ENCODE measurements around the gene TMEM185B. TPM values are rescaled to one million over a fixed set of nuclear protein-coding genes. Genes with fewer than 3 reads are reported as not detected.

Gene TMEM185B
- total and polyA plus RNA-seq, 3 experiments from 2014 or later: 22.9 to 33.5 (median 32.3) TPM

GRCh38 chr2:120250640-120251039, 27.4 kb upstream of the TMEM185B start:
- Mint-ChIP-seq H3K27ac (peak overlapping the region in 1 of 8 donors; percentile 35), H3K9me3 (no peaks in the 10 kb centered on the region), H3K4me1 (peaks cover 22 to 34% (median 33%) of the 10 kb centered on the region in 3 donors), H3K27me3 (peaks cover 18 to 22% of the 10 kb centered on the region in 2 donors), H3K4me3 (peak overlapping the region in 1 of 7 donors; percentile 30), H3K36me3 (peaks cover 0 to 10% (median 0%) of the 10 kb centered on the region in 3 donors)
- POLR2A ChIA-PET: interaction anchor here (3.4 kb wide), 1 partner anchor 18 kb away, joined by 23 read pairs; no protein-coding TSS in a partner anchor
- CTCF ChIA-PET: no interaction called here
- no peak for DNase-seq
- peaks cover 21% of the 10 kb centered on the region for H3K4me1 ChIP-seq (ENCODE audit: insufficient read depth, low read length)
- H3K36me3 ChIP-seq (ENCODE audit: insufficient read depth, low read length): no peaks in the 10 kb centered on the region
- H3K4me3 ChIP-seq (ENCODE audit: low read length): no peak overlapping the region
- no peak overlapping the region for H3K27ac ChIP-seq (ENCODE audit: low read depth, low read length)
- no peaks in the 10 kb centered on the region for H3K27me3 ChIP-seq (ENCODE audit: insufficient read depth, low read length, poor library complexity, severe bottlenecking)
- no peaks in the 10 kb centered on the region for H3K9me3 ChIP-seq (ENCODE audit: low read length)

GRCh38 chr2:120247851-120248250, 24.7 kb upstream of the TMEM185B start:
- H3K9me3 Mint-ChIP-seq: no peaks in the 10 kb centered on the region
- H3K4me1 Mint-ChIP-seq: peaks cover 5 to 10% (median 10%) of the 10 kb centered on the region in 3 donors
- Histone ChIP-seq H3K9me3 (ENCODE audit: low read length) (no peaks in the 10 kb centered on the region), H3K36me3 (ENCODE audit: insufficient read depth, low read length) (no peaks in the 10 kb centered on the region), H3K4me3 (ENCODE audit: low read length) (no peak overlapping the region), H3K4me1 (ENCODE audit: insufficient read depth, low read length) (peaks cover 9% of the 10 kb centered on the region), H3K27me3 (ENCODE audit: insufficient read depth, low read length, poor library complexity, severe bottlenecking) (no peaks in the 10 kb centered on the region), H3K27ac (ENCODE audit: low read depth, low read length) (no peak overlapping the region)
- DNase-seq: no peak
- peaks cover 18 to 22% of the 10 kb centered on the region in 2 donors for H3K27me3 Mint-ChIP-seq
- H3K27ac Mint-ChIP-seq: no peak overlapping the region
- POLR2A ChIA-PET: no interaction called here
- no peak overlapping the region for H3K4me3 Mint-ChIP-seq
- CTCF ChIA-PET: interaction anchor here (1.3 to 1.4 kb wide), 3 partner anchors 15 to 73 kb away, joined by 3 to 6 read pairs (median 4); no protein-coding TSS in a partner anchor
- H3K36me3 Mint-ChIP-seq: peaks cover 0 to 6% (median 4%) of the 10 kb centered on the region in 3 donors

GRCh38 chr2:120246546-120247300, 23.5 kb upstream of the TMEM185B start:
- POLR2A ChIA-PET: no interaction called here
- Histone ChIP-seq H3K9me3 (ENCODE audit: low read length) (no peaks in the 10 kb centered on the region), H3K27ac (ENCODE audit: low read depth, low read length) (no peak overlapping the region), H3K4me1 (ENCODE audit: insufficient read depth, low read length) (peaks cover 5% of the 10 kb centered on the region), H3K4me3 (ENCODE audit: low read length) (no peak overlapping the region), H3K36me3 (ENCODE audit: insufficient read depth, low read length) (no peaks in the 10 kb centered on the region), H3K27me3 (ENCODE audit: insufficient read depth, low read length, poor library complexity, severe bottlenecking) (no peaks in the 10 kb centered on the region)
- DNase-seq: no peak
- Mint-ChIP-seq H3K27me3 (peaks cover 18 to 22% of the 10 kb centered on the region in 2 donors), H3K27ac (peak overlapping the region in 2 of 8 donors; percentile 7 to 59), H3K4me3 (no peak overlapping the region), H3K9me3 (no peaks in the 10 kb centered on the region), H3K36me3 (peaks cover 0 to 4% (median 0%) of the 10 kb centered on the region in 3 donors), H3K4me1 (peaks cover 1 to 3% (median 2%) of the 10 kb centered on the region in 3 donors)
- CTCF ChIA-PET: interaction anchor here (1.1 to 1.4 kb wide), 4 partner anchors 14 to 71 kb away, joined by 3 to 6 read pairs (median 4); no protein-coding TSS in a partner anchor

GRCh38 chr2:120245520-120246332, 22.5 kb upstream of the TMEM185B start:
- Mint-ChIP-seq H3K27me3 (peaks cover 18 to 22% of the 10 kb centered on the region in 2 donors), H3K4me1 (no peaks in the 10 kb centered on the region), H3K27ac (no peak overlapping the region), H3K4me3 (no peak overlapping the region), H3K36me3 (peaks cover 0 to 4% (median 0%) of the 10 kb centered on the region in 3 donors), H3K9me3 (no peaks in the 10 kb centered on the region)
- ChIA-PET POLR2A (no interaction called here), CTCF (no interaction called here)
- no peaks in the 10 kb centered on the region for H3K9me3 ChIP-seq (ENCODE audit: low read length)
- H3K4me3 ChIP-seq (ENCODE audit: low read length): no peak overlapping the region
- H3K4me1 ChIP-seq (ENCODE audit: insufficient read depth, low read length): no peaks in the 10 kb centered on the region
- H3K36me3 ChIP-seq (ENCODE audit: insufficient read depth, low read length): no peaks in the 10 kb centered on the region
- H3K27ac ChIP-seq (ENCODE audit: low read depth, low read length): no peak overlapping the region
- H3K27me3 ChIP-seq (ENCODE audit: insufficient read depth, low read length, poor library complexity, severe bottlenecking): no peaks in the 10 kb centered on the region
- no peak for DNase-seq

GRCh38 chr2:120244656-120245519, 21.7 kb upstream of the TMEM185B start:
- POLR2A ChIA-PET: no interaction called here
- H3K4me1 Mint-ChIP-seq: no peaks in the 10 kb centered on the region
- no peaks in the 10 kb centered on the region for H3K9me3 Mint-ChIP-seq
- H3K36me3 Mint-ChIP-seq: peaks cover 0 to 4% (median 0%) of the 10 kb centered on the region in 3 donors
- no peak overlapping the region for H3K4me3 Mint-ChIP-seq
- peaks cover 18% of the 10 kb centered on the region in 2 donors for H3K27me3 Mint-ChIP-seq
- H3K4me3 ChIP-seq (ENCODE audit: low read length): no peak overlapping the region
- H3K9me3 ChIP-seq (ENCODE audit: low read length): no peaks in the 10 kb centered on the region
- no peak overlapping the region for H3K27ac Mint-ChIP-seq
- H3K27ac ChIP-seq (ENCODE audit: low read depth, low read length): no peak overlapping the region
- CTCF ChIA-PET: interaction anchor here (1.0 kb wide), 1 partner anchor 68 kb away, joined by 3 read pairs; no protein-coding TSS in a partner anchor
- H3K36me3 ChIP-seq (ENCODE audit: insufficient read depth, low read length): no peaks in the 10 kb centered on the region
- no peaks in the 10 kb centered on the region for H3K27me3 ChIP-seq (ENCODE audit: insufficient read depth, low read length, poor library complexity, severe bottlenecking)
- no peak for DNase-seq
- no peaks in the 10 kb centered on the region for H3K4me1 ChIP-seq (ENCODE audit: insufficient read depth, low read length)

GRCh38 chr2:120243875-120244553, 20.8 kb upstream of the TMEM185B start:
- ChIA-PET CTCF (interaction anchor here (1.0 kb wide), 1 partner anchor 69 kb away, joined by 3 read pairs; no protein-coding TSS in a partner anchor), POLR2A (interaction anchor here (1.0 kb wide), 1 partner anchor 21 kb away, joined by 4 read pairs; the partner anchor contains the start of gene TMEM185B)
- no peaks in the 10 kb centered on the region for H3K4me1 ChIP-seq (ENCODE audit: insufficient read depth, low read length)
- H3K27ac ChIP-seq (ENCODE audit: low read depth, low read length): no peak overlapping the region
- Mint-ChIP-seq H3K4me1 (no peaks in the 10 kb centered on the region), H3K27ac (peak overlapping the region in 2 of 8 donors; percentile 15 to 31), H3K27me3 (peaks cover 10 to 15% of the 10 kb centered on the region in 2 donors), H3K36me3 (peaks cover 0 to 4% (median 0%) of the 10 kb centered on the region in 3 donors), H3K9me3 (no peaks in the 10 kb centered on the region), H3K4me3 (peak overlapping the region in 1 of 7 donors; percentile 16)
- H3K36me3 ChIP-seq (ENCODE audit: insufficient read depth, low read length): no peaks in the 10 kb centered on the region
- no peaks in the 10 kb centered on the region for H3K27me3 ChIP-seq (ENCODE audit: insufficient read depth, low read length, poor library complexity, severe bottlenecking)
- no peak for DNase-seq
- no peaks in the 10 kb centered on the region for H3K9me3 ChIP-seq (ENCODE audit: low read length)
- H3K4me3 ChIP-seq (ENCODE audit: low read length): no peak overlapping the region

- H3K27me3 ChIP-seq (ENCODE audit: insufficient read depth, low read length, poor library complexity, severe bottlenecking): no peaks in the 10 kb centered on the region
- H3K36me3 ChIP-seq (ENCODE audit: insufficient read depth, low read length): no peaks in the 10 kb centered on the region
- no peaks in the 10 kb centered on the region for H3K4me1 ChIP-seq (ENCODE audit: insufficient read depth, low read length)
- Mint-ChIP-seq H3K36me3 (peaks cover 0 to 4% (median 0%) of the 10 kb centered on the region in 3 donors), H3K9me3 (no peaks in the 10 kb centered on the region), H3K4me3 (no peak overlapping the region), H3K27ac (no peak overlapping the region), H3K4me1 (no peaks in the 10 kb centered on the region), H3K27me3 (peaks cover 7 to 13% of the 10 kb centered on the region in 2 donors)
- H3K4me3 ChIP-seq (ENCODE audit: low read length): no peak overlapping the region
- no peak overlapping the region for H3K27ac ChIP-seq (ENCODE audit: low read depth, low read length)
- DNase-seq: no peak
- no peaks in the 10 kb centered on the region for H3K9me3 ChIP-seq (ENCODE audit: low read length)
- ChIA-PET POLR2A (interaction anchor here (1.0 kb wide), 1 partner anchor 20 kb away, joined by 4 read pairs; the partner anchor contains the start of gene TMEM185B), CTCF (no interaction called here)
Measured at GRCh38 chr2:120243211-120243610, 20.0 kb upstream of the TMEM185B start.

Measured in CD8-positive, alpha-beta memory T cell (primary cell).